Calu3 (cell line): Measurements from ENCODE around the gene GPALPP1. TPM values are rescaled to one million over a fixed set of nuclear protein-coding genes. Genes with fewer than 3 reads are reported as not detected.

Experiments used
- BruUV-seq: library from RNA; stranded (reverse); fragments of 400-500 nt; replicated peaks from 2 replicates; lab custom pipeline; 2021; lab: Mats Ljungman, UMichigan
- CTCF ChIA-PET: fragments of 300-600 bp; sonication (Branson Sonifier 250); formaldehyde crosslinking; loops from one replicate; lab custom pipeline; 2022; ENCODE audit warnings: antibody characterized with exemption; lab: Charles Lee
- DNase-seq: peaks from one replicate; pipeline ENCODE4 v3.0.0; 2022
- H3K27ac Mint-ChIP-seq: one replicate; pipeline ENCODE4 v1.8.0; 2022; ENCODE audit warnings: mixed read lengths; ENCODE audit not compliant: unreplicated experiment
- H3K27me3 Mint-ChIP-seq: one replicate; pipeline ENCODE4 v1.8.0; 2022; ENCODE audit warnings: mixed read lengths; ENCODE audit not compliant: unreplicated experiment
- H3K36me3 Mint-ChIP-seq: one replicate; pipeline ENCODE4 v1.8.0; 2022; ENCODE audit warnings: mild to moderate bottlenecking, moderate library complexity, mixed read lengths; ENCODE audit not compliant: insufficient read depth, unreplicated experiment
- H3K4me1 Mint-ChIP-seq: one replicate; pipeline ENCODE4 v1.8.0; 2022; ENCODE audit warnings: mild to moderate bottlenecking, low read depth, mixed read lengths; ENCODE audit not compliant: unreplicated experiment
- H3K4me3 Mint-ChIP-seq: one replicate; pipeline ENCODE4 v1.8.0; 2022; ENCODE audit warnings: mild to moderate bottlenecking, low read depth, moderate library complexity, mixed read lengths; ENCODE audit not compliant: unreplicated experiment
- H3K9me3 Mint-ChIP-seq: one replicate; pipeline ENCODE4 v1.8.0; 2022; ENCODE audit warnings: low read depth, mixed read lengths; ENCODE audit not compliant: unreplicated experiment
- intact Hi-C: fragments of 100-400 bp; cut with micrococcal nuclease; formaldehyde crosslinking; loops from one replicate; pipeline ENCODE4 v1.10.0; 2022; ENCODE audit not compliant: unreplicated experiment
- total RNA-seq: library from RNA; stranded (reverse); gene quantifications from 2 replicates; pipeline ENCODE4 v1.2.3, GENCODE V29; 2022
- TF ChIP-seq, protein P1 (sequence below): fragments of 200-600 bp; IDR thresholded peaks from one replicate; pipeline ENCODE4 v1.8.0; 2022; ENCODE audit warnings: antibody characterized with exemption; ENCODE audit not compliant: unreplicated experiment

GPALPP1 gene
- total RNA-seq, 1 experiment from 2014 or later = 21.7 TPM

DNA sequence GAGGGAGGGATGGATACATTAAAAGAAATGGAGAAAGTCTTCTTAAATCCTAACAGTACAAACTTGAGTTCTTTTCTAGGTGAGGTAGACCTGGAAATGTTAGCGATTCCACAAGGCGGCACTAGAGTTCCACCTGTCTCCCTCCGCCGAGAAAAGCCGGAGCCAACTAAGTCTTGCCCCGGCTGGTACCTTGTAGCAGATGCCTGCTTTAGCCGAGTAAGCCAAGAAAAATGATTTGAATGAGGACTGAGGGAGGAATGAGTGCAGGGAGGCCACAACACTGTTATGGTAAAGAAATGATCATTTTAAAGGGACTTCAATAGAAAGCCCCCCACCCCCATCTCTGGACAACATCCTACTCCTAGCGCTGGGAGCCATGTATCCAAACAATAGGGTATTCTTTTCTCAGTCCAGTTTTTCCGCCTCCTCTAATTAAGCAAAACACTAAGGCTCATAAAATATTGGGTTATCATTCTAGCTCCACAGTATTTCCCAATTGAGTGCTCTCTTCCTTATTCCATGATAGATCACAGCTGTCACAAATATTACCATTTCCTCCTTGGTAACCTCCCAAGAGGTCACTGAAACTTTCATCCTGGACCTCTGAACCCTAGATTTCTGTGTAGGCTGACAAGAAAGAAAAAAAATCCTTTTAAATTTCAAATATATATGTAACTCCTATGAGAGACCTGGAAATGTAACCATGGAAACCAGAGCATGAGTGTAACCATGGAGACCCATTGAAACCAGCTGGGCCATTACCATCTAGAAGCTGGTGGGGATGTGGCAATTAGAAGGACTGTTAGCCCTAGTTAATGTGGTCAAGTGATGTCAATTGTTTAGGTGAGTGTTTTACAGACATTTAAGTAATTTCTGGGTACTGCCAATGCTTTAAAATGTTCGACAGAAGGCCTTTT is 58.3 kb downstream of the GPALPP1 start:
- CTCF ChIA-PET = interaction anchor here (2.2 kb wide), 1 partner anchor 233 kb away, joined by 26 read pairs; no protein-coding TSS in a partner anchor
- no peaks in the 10 kb centered on the region for H3K9me3 Mint-ChIP-seq
- H3K4me1 Mint-ChIP-seq = peaks cover 6% of the 10 kb centered on the region
- DNase-seq = peak; percentile 72
- peak overlapping the region; percentile 50 for H3K4me3 Mint-ChIP-seq
- BruUV-seq = no TSS peak
- H3K27me3 Mint-ChIP-seq = no peaks in the 10 kb centered on the region
- H3K36me3 Mint-ChIP-seq = no peaks in the 10 kb centered on the region
- intact Hi-C loops = loop anchor here (1.0 to 10.0 kb wide), 4 partner anchors 75 to 347 kb away; partner anchors contain the start of gene GTF2F2
- TF ChIP-seq, protein P1, sequence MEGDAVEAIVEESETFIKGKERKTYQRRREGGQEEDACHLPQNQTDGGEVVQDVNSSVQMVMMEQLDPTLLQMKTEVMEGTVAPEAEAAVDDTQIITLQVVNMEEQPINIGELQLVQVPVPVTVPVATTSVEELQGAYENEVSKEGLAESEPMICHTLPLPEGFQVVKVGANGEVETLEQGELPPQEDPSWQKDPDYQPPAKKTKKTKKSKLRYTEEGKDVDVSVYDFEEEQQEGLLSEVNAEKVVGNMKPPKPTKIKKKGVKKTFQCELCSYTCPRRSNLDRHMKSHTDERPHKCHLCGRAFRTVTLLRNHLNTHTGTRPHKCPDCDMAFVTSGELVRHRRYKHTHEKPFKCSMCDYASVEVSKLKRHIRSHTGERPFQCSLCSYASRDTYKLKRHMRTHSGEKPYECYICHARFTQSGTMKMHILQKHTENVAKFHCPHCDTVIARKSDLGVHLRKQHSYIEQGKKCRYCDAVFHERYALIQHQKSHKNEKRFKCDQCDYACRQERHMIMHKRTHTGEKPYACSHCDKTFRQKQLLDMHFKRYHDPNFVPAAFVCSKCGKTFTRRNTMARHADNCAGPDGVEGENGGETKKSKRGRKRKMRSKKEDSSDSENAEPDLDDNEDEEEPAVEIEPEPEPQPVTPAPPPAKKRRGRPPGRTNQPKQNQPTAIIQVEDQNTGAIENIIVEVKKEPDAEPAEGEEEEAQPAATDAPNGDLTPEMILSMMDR = peak; percentile 56
- H3K27ac Mint-ChIP-seq = no peak overlapping the region

DNA sequence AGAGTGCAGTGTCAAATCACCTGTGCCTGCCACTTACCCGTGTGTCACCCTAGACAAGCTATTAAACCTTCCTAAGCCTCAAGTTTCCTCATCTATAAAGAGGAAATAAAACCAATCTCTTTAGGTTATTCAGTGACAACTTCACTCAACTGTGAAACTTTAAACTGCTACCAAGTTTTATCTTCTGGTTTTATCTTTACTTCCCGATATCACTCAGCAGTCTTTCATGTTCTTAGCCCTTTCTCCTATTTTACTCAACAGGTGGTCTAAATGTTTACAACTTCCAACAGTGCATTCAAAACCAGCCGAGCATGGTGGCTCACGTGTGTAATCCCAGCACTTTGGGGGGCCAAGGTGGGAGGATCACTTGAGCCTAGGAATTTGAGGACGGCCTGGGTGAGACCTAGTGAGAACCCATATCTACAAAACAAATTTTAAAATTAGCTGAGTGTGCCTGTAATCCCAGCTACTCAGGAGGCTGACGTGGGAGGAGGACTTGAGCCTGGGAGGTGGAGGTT is 59.6 kb downstream of the GPALPP1 start:
- TF ChIP-seq, protein P1 = no peak
- DNase-seq = no peak
- Mint-ChIP-seq H3K4me1 (peaks cover 6% of the 10 kb centered on the region), H3K27ac (no peak overlapping the region), H3K36me3 (no peaks in the 10 kb centered on the region), H3K4me3 (no peak overlapping the region), H3K9me3 (no peaks in the 10 kb centered on the region), H3K27me3 (no peaks in the 10 kb centered on the region)
- intact Hi-C loops = loop anchor here (5.0 to 10.0 kb wide), 2 partner anchors 73 to 346 kb away; partner anchors contain the start of gene GTF2F2
- BruUV-seq = no TSS peak
- CTCF ChIA-PET = no interaction called here

DNA sequence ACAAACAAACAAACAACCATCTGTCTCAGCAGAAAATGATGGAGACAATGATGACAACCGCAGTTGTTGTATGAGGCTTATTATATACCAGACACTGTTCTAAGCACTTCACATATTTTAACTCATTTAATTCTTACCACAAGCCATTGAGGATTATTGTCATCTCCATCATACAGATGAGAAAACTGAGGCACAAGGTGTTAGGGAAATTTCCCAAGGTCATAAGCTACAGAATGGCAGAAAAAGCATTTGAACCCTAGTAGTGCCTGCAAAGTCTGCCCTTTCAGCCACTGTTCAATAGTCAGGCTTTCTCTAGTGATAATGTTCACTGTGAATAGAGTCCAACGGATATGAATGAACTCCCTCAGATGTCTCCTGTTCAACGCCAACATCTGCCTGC is 60.1 kb downstream of the GPALPP1 start:
- Mint-ChIP-seq H3K36me3 (no peaks in the 10 kb centered on the region), H3K9me3 (no peaks in the 10 kb centered on the region), H3K27me3 (no peaks in the 10 kb centered on the region), H3K4me3 (no peak overlapping the region), H3K4me1 (peaks cover 6% of the 10 kb centered on the region), H3K27ac (no peak overlapping the region)
- no peak for DNase-seq
- intact Hi-C loops = loop anchor here (5.0 to 10.0 kb wide), 2 partner anchors 73 to 345 kb away; partner anchors contain the start of gene GTF2F2
- CTCF ChIA-PET = no interaction called here
- TF ChIP-seq, protein P1 = no peak
- BruUV-seq = no TSS peak

DNA sequence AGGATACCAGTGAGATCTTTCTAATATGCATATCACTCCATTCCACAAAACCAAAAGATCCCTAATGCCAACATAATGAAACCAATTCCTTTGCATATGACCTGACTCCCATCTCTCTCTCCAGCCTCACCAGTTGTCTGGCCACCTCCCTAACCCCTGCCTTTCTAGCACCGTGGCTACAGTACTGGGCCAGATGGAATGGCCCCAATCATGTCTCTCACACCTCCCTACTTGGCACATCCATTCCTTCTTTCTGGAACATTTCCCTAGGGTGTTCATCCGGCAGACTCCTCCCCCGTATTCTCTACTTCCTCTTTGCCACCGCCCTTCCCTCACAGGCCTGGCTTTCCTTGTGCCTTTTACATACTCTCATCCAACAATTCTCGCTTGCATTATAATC is 62.0 kb downstream of the GPALPP1 start:
- H3K4me3 Mint-ChIP-seq = no peak overlapping the region
- no peaks in the 10 kb centered on the region for H3K9me3 Mint-ChIP-seq
- CTCF ChIA-PET = no interaction called here
- no peaks in the 10 kb centered on the region for H3K36me3 Mint-ChIP-seq
- no peaks in the 10 kb centered on the region for H3K27me3 Mint-ChIP-seq
- no peak overlapping the region for H3K27ac Mint-ChIP-seq
- H3K4me1 Mint-ChIP-seq = peaks cover 12% of the 10 kb centered on the region
- intact Hi-C loops = no loop called here
- TF ChIP-seq, protein P1 = no peak
- no TSS peak for BruUV-seq
- no peak for DNase-seq
